ENCODE results near the gene NAP1L5. TPM values are rescaled to one million over a fixed set of nuclear protein-coding genes. Genes with fewer than 3 reads are reported as not detected.
A peak's percentile ranks its signal among the peaks of the same experiment; 100 is the strongest.

Gene NAP1L5
- total RNA-seq, 1 donor from 2014 or later, result 0.26 TPM

GRCh38 chr4:88744609-88745008, 47.0 kb upstream of the NAP1L5 start:
- Histone ChIP-seq H3K27me3 (ENCODE audit: control insufficient read depth, insufficient read depth, low read length) (no peaks in the 10 kb centered on the region), H3K4me3 (ENCODE audit: low read depth, low read length) (no peak overlapping the region), H3K36me3 (ENCODE audit: control insufficient read depth, insufficient read depth, low read length) (peaks cover 13% of the 10 kb centered on the region)
- FAIRE-seq, result no peak
- no peak for DNase-seq (ENCODE audit: low read depth)
- no peak for TF ChIP-seq CTCF (IDR thresholded peaks at IDR 0.05; ENCODE audit: insufficient read depth, low read length, severe bottlenecking)

DNA sequence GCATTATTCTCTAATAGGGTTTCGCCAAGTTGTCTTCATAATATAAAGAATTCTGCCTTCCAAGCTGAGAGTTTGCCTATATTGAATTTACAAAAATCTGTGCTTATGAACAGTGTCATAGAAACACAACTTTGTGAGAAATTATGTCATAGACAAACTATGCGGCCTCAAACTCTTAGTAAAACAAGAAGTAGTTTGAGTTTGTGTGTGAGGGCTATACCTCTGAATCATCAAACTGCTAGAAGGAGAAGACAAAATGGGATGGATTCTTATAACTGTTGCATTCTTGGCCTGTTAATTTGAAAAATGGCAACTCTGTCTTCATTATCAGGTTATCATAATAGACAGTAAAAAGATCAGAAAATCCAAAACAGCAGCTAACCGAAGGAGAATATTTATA, 46.1 kb upstream of the NAP1L5 start:
- H3K36me3 ChIP-seq (ENCODE audit: control insufficient read depth, insufficient read depth, low read length), result peaks cover 10% of the 10 kb centered on the region
- no peak overlapping the region for H3K4me3 ChIP-seq (ENCODE audit: low read depth, low read length)
- no peak for TF ChIP-seq CTCF (IDR thresholded peaks at IDR 0.05; ENCODE audit: insufficient read depth, low read length, severe bottlenecking)
- peak; percentile 29 for DNase-seq (ENCODE audit: low read depth)
- no peak for FAIRE-seq
- H3K27me3 ChIP-seq (ENCODE audit: control insufficient read depth, insufficient read depth, low read length), result no peaks in the 10 kb centered on the region

- Histone ChIP-seq H3K4me3 (ENCODE audit: low read depth, low read length) (no peak overlapping the region), H3K27me3 (ENCODE audit: control insufficient read depth, insufficient read depth, low read length) (no peaks in the 10 kb centered on the region), H3K36me3 (ENCODE audit: control insufficient read depth, insufficient read depth, low read length) (peaks cover 6% of the 10 kb centered on the region)
- no peak for FAIRE-seq
- no peak for TF ChIP-seq CTCF (IDR thresholded peaks at IDR 0.05; ENCODE audit: insufficient read depth, low read length, severe bottlenecking)
- no peak for DNase-seq (ENCODE audit: low read depth)
These were observed 44.9 kb upstream of the NAP1L5 start for GRCh38 chr4:88742561-88742960.

GRCh38 chr4:88738180-88738579, 40.6 kb upstream of the NAP1L5 start:
- DNase-seq (ENCODE audit: low read depth), result no peak
- Histone ChIP-seq H3K27me3 (ENCODE audit: control insufficient read depth, insufficient read depth, low read length) (no peaks in the 10 kb centered on the region), H3K36me3 (ENCODE audit: control insufficient read depth, insufficient read depth, low read length) (no peaks in the 10 kb centered on the region), H3K4me3 (ENCODE audit: low read depth, low read length) (no peak overlapping the region)
- FAIRE-seq, result no peak
- no peak for TF ChIP-seq CTCF (IDR thresholded peaks at IDR 0.05; ENCODE audit: insufficient read depth, low read length, severe bottlenecking)

DNA sequence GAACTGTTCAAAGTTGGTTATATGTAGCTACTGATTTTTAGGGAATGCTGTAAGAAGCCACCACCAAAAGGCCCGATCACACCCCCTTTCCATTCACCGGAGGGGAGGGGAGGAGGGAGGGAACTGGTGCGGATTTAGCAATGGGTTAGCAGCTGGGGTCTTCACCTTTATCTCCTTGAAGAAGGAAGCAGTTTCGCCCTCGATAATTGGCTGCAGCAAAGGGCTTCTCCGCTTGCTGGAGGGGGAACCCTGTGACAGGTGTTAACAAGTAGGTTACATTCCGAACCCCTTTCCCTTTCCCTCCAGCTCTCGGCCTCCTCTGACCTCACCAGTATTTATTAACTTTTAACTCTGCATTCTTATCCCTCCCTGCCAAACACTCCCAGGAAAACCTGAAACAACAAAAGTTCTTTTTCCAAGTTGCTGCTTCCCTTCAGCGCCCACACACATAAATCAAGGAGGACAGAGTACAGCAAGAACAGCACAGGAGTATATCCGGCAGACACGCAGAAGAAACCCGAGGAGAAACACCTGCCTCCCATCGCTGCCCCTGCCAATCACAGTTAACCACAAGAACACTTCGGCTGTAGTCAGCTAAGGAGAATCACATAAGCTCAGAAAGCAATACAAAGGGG, 39.8 kb upstream of the NAP1L5 start:
- no peak for TF ChIP-seq CTCF (IDR thresholded peaks at IDR 0.05; ENCODE audit: insufficient read depth, low read length, severe bottlenecking)
- H3K4me3 ChIP-seq (ENCODE audit: low read depth, low read length), result no peak overlapping the region
- H3K27me3 ChIP-seq (ENCODE audit: control insufficient read depth, insufficient read depth, low read length), result no peaks in the 10 kb centered on the region
- peak; percentile 43 for FAIRE-seq
- no peaks in the 10 kb centered on the region for H3K36me3 ChIP-seq (ENCODE audit: control insufficient read depth, insufficient read depth, low read length)
- peak; percentile 13 for DNase-seq (ENCODE audit: low read depth)

DNA sequence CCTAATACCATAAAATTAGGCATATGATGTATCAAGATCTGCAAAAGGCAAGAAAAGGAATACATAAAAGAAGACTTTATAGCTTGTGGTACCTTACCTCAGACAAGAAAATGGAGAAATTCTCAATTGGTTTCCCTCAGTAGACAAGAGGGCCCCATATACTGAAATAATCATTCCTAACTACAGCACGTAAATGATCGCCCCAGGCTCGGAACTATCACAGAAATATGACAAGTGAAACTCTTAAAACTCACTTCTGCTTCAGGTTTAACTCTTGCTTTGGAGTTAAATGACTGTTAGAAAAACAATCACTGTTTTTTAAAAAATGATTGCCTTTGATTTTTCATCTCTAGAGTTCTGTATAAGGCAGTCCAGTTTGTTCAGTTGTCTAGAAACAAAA, 38.6 kb upstream of the NAP1L5 start:
- TF ChIP-seq CTCF (IDR thresholded peaks at IDR 0.05; ENCODE audit: insufficient read depth, low read length, severe bottlenecking), result no peak
- DNase-seq (ENCODE audit: low read depth) (no peak), FAIRE-seq (no peak)
- Histone ChIP-seq H3K27me3 (ENCODE audit: control insufficient read depth, insufficient read depth, low read length) (no peaks in the 10 kb centered on the region), H3K36me3 (ENCODE audit: control insufficient read depth, insufficient read depth, low read length) (peaks cover 1% of the 10 kb centered on the region), H3K4me3 (ENCODE audit: low read depth, low read length) (no peak overlapping the region)

Data from bronchial epithelial cell (primary cell).